H1 (cell line): Measurements from ENCODE around the gene PITPNC1. TPM values are rescaled to one million over a fixed set of nuclear protein-coding genes. Genes with fewer than 3 reads are reported as not detected.

ENCODE experiments used
- HDAC6 ChIP-seq: IDR thresholded peaks from one replicate; pipeline ENCODE4 v1.7.1; 2012; ENCODE audit warnings: low read depth, mild to moderate bottlenecking, inconsistent platforms, low read length, moderate library complexity
- POLR2A ChIP-seq, 2 experiments: IDR thresholded peaks; 1 replicate in 1 of 2; 2 replicates in 1 of 2; pipeline ENCODE4 v1.6.1; 2011; ENCODE audit warnings: low read depth in 2 of 2, low read length in 2 of 2, mild to moderate bottlenecking in 2 of 2; ENCODE audit errors: control extremely low read depth in 1 of 2
- RBBP5 ChIP-seq: IDR thresholded peaks from 2 replicates; pipeline ENCODE4 v1.7.1; 2012; ENCODE audit warnings: low read depth, mild to moderate bottlenecking, inconsistent platforms, low read length, moderate library complexity, borderline replicate concordance
- SIX5 ChIP-seq: IDR thresholded peaks from 2 replicates; pipeline ENCODE4 v1.6.1; 2011; ENCODE audit warnings: mild to moderate bottlenecking, low read depth, low read length
- SP4 ChIP-seq: IDR thresholded peaks from 2 replicates; pipeline ENCODE4 v1.6.1; 2012; ENCODE audit warnings: low read length, inconsistent platforms
- TCF12 ChIP-seq: IDR thresholded peaks from 2 replicates; pipeline ENCODE4 v1.6.1; 2011; ENCODE audit warnings: low read depth, mild to moderate bottlenecking, low read length
- polyA plus RNA-seq, 7 experiments: library from polyadenylated mRNA; depleted of rRNA in 3 of 7; stranded (reverse) in 5 of 7; unstranded in 2 of 7; fragments of >200 nt in 5 of 7; fragments of 200-250 nt in 2 of 7; gene quantifications; 1 replicate in 5 of 7; 2 replicates in 1 of 7; 4 replicates in 1 of 7; pipeline versions ENCODE4 v1.2.1 to v1.2.3, GENCODE V29; 2011 to 2013; ENCODE audit warnings: missing spikeins in 2 of 7, mixed read lengths in 2 of 7
- total RNA-seq: library from RNA; stranded (reverse); fragmentation: NEBNext Ultra II Directional; extraction: Animal tissue kit (Norgen Biotek cat#: 25700); gene quantifications from 2 replicates; pipeline ENCODE4 v1.2.1, GENCODE V29; 2021
- TF ChIP-seq, protein P1 (sequence below): IDR thresholded peaks from 2 replicates; pipeline ENCODE4 v1.6.1; 2012; ENCODE audit warnings: inconsistent platforms

Gene PITPNC1
- total and polyA plus RNA-seq, 2 of the 8 experiments (the other 6 are each of a cell fraction or from before 2014, with no cell fraction given): 17.6 to 54.7 TPM

DNA sequence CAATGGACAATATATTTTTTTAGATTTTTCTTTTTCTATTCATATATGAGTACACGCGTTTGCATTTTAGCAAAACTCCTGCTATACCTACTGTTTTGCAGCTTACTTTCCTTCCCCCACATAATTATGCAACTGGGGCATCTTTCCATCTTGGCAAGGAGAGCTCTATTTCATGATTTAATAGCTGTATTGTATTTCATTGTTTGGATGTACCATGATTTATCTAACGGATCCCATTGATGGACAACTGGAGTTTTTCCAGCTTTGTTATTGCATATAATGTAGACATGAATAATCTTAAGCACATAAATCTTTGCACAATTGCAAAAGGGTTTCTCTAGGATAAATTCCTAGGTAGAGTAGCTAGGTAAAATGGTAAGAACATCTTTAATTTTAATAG is 133.9 kb downstream of the PITPNC1 start (continued):
- TF ChIP-seq RBBP5 (no peak), TCF12 (no peak), HDAC6 (no peak), POLR2A (IDR thresholded peaks at IDR 0.05; ENCODE audit: control extremely low read depth in 1 of 2, low read depth in 2 of 2, low read length in 2 of 2) (no peak), SIX5 (no peak), SP4 (no peak)
- TF ChIP-seq, protein P1, sequence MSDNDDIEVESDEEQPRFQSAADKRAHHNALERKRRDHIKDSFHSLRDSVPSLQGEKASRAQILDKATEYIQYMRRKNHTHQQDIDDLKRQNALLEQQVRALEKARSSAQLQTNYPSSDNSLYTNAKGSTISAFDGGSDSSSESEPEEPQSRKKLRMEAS: no peak
